HepG2 (cell line): ENCODE data around the gene MYOCOS. TPM values are rescaled to one million over a fixed set of nuclear protein-coding genes. Genes with fewer than 3 reads are reported as not detected.

ENCODE experiments used
- ATAC-seq: fragments of 200-7000 bp; cut with Tn5 transposase; 3 replicates; pipeline ENCODE4 v1.9.1; 2020; ENCODE audit warnings: mild to moderate bottlenecking, moderate library complexity
- BruUV-seq: library from RNA; stranded (reverse); fragments of 400-500 nt; replicated peaks from 2 replicates; lab custom pipeline; 2021; lab: Mats Ljungman, UMichigan
- CTCF ChIA-PET: fragments of 300-600 bp; formaldehyde crosslinking; extraction: SDS; loops from one replicate; lab custom pipeline; 2021; ENCODE audit warnings: low total read pairs, inconsistent platforms, low intra/inter-chr PET ratio; lab: Yijun Ruan, JAX
- POLR2A ChIA-PET: fragments of 350-600 bp; sonication (Branson Sonifier 250); formaldehyde crosslinking; loops from one replicate; lab custom pipeline; 2020; ENCODE audit warnings: antibody characterized with exemption, inconsistent platforms; lab: Yijun Ruan, JAX
- DNase-seq: peaks from one replicate; pipeline ENCODE4 v3.0.0-alpha.2; 2015; ENCODE audit warnings: low spot score
- FAIRE-seq: peaks from 3 replicates; lab custom pipeline; 2011; peaks lifted over from hg19 to GRCh38; lab: Jason Lieb, UNC
- H2AFZ ChIP-seq: one replicate; pipeline ENCODE4 v1.6.1; 2011; ENCODE audit warnings: low read length, inconsistent platforms
- H3K27ac ChIP-seq: fragments of 300-600 bp; 3 replicates; pipeline ENCODE4 v1.8.0; 2011; ENCODE audit warnings: mixed run types, mild to moderate bottlenecking, mixed read lengths, low read length, inconsistent platforms; ENCODE audit not compliant: insufficient read depth; ENCODE audit errors: extremely low read length
- H3K27me3 ChIP-seq, 2 experiments: fragments of 200-600 bp in 1 of 2; 2 replicates in 1 of 2; 3 replicates in 1 of 2; pipeline versions ENCODE4 v1.6.0 to v1.8.0; 2011; ENCODE audit warnings: low read length in 2 of 2, mild to moderate bottlenecking in 2 of 2, moderate library complexity in 2 of 2, inconsistent platforms in 1 of 2; ENCODE audit not compliant: insufficient read depth in 2 of 2, control insufficient read depth in 1 of 2
- H3K36me3 ChIP-seq, 2 experiments: fragments of 200-600 bp in 1 of 2; replicated peaks in 1 of 2; 2 replicates in 1 of 2; 3 replicates in 1 of 2; pipeline versions ENCODE4 v1.5.1 to v1.8.0; 2011; ENCODE audit warnings: low read length in 2 of 2, inconsistent platforms in 1 of 2; ENCODE audit not compliant: insufficient read depth in 2 of 2, control insufficient read depth in 1 of 2
- H3K4me1 ChIP-seq: 2 replicates; pipeline ENCODE4 v1.5.1; 2012; ENCODE audit warnings: low read length, inconsistent platforms; ENCODE audit not compliant: insufficient read depth
- H3K4me2 ChIP-seq: 2 replicates; pipeline ENCODE4 v1.6.0; 2011; ENCODE audit warnings: low read depth, low read length, inconsistent platforms
- H3K4me3 ChIP-seq, 3 experiments: fragments of 200-600 bp in 1 of 3; sonication (generic), shearing (Covaris generic) in 1 of 3; replicated peaks in 1 of 3; 2 replicates each; pipeline ENCODE4 v1.5.1; 2011 to 2016; ENCODE audit warnings: low read length in 3 of 3, inconsistent platforms in 2 of 3, low read depth in 2 of 3, mild to moderate bottlenecking in 2 of 3, control low read depth in 1 of 3, mixed read lengths in 1 of 3; ENCODE audit not compliant: insufficient read depth in 1 of 3
- H3K79me2 ChIP-seq: one replicate; pipeline ENCODE4 v1.6.1; 2011; ENCODE audit warnings: low read length, inconsistent platforms; ENCODE audit not compliant: insufficient read depth
- H3K9ac ChIP-seq: 2 replicates; pipeline ENCODE4 v1.6.0; 2011; ENCODE audit warnings: mild to moderate bottlenecking, low read depth, low read length, inconsistent platforms; ENCODE audit not compliant: insufficient read depth
- H3K9me3 ChIP-seq: 2 replicates; pipeline ENCODE4 v1.5.1; 2012; ENCODE audit warnings: mild to moderate bottlenecking, low read length
- H4K20me1 ChIP-seq: 2 replicates; pipeline ENCODE4 v1.6.0; 2011; ENCODE audit warnings: inconsistent platforms, mild to moderate bottlenecking, low read length, moderate library complexity; ENCODE audit not compliant: insufficient read depth
- PBX2 ChIP-seq: IDR thresholded peaks from 2 replicates; pipeline ENCODE4 v1.6.1; 2016; ENCODE audit warnings: control low read depth
- U2AF2 ChIP-seq: fragments of 200-400 bp; formaldehyde crosslinking; IDR thresholded peaks from 2 replicates; pipeline ENCODE4 v1.6.1; 2017; ENCODE audit warnings: low read depth, mild to moderate bottlenecking, low read length
- ZBTB3 ChIP-seq: sonication (generic); formaldehyde crosslinking; IDR thresholded peaks from 2 replicates; pipeline ENCODE4 v1.4.0; 2020; ENCODE audit warnings: low read depth, mild to moderate bottlenecking, moderate library complexity, missing genetic modification reagents, borderline replicate concordance
- ZNF232 ChIP-seq: sonication (generic); formaldehyde crosslinking; IDR thresholded peaks from 2 replicates; pipeline ENCODE4 v1.4.0; 2020; ENCODE audit warnings: missing genetic modification reagents, borderline replicate concordance
- ZNF713 ChIP-seq: sonication (generic); formaldehyde crosslinking; IDR thresholded peaks from 2 replicates; pipeline ENCODE4 v1.4.0; 2020; ENCODE audit warnings: mild to moderate bottlenecking, missing genetic modification reagents
- WGBS: methylation state at CpG from one replicate; pipeline ENCODE4 v1.1.6; 2017; ENCODE audit warnings: low lambda C conversion rate; 5-methylcytosine and 5-hydroxymethylcytosine counted together
- in situ Hi-C: cut with HindIII; loops from 2 replicates; pipeline ENCODE4 v1.10.0; 2017; ENCODE audit warnings: low pct_unique_long_range_greater_than_20kb; ENCODE audit not compliant: extremely low pct_ligation_motif_present
- intact Hi-C: fragments of 100-400 bp; cut with micrococcal nuclease; formaldehyde crosslinking; loops from one replicate; pipeline ENCODE4 v1.10.0; 2022; ENCODE audit not compliant: unreplicated experiment
- polyA plus RNA-seq, 8 experiments: library from polyadenylated mRNA; depleted of rRNA in 3 of 8; stranded (reverse) in 7 of 8; unstranded in 1 of 8; fragments of >200 nt; fragmentation: Illumina TruSeq in 4 of 8; extraction: Trizol in 4 of 8; gene quantifications; 2 replicates each; pipeline versions ENCODE4 v1.2.1 to v1.2.3, GENCODE V29; 2011 to 2016; ENCODE audit warnings: low read depth in 4 of 8, missing spikeins in 1 of 8, mixed read lengths in 1 of 8; ENCODE audit not compliant: insufficient read depth in 1 of 8
- total RNA-seq, 5 experiments: library from RNA; depleted of rRNA; stranded (reverse); fragments of >200 nt; fragmentation: Illumina TruSeq; extraction: Trizol; gene quantifications; 2 replicates each; pipeline ENCODE4 v1.2.3, GENCODE V29; 2016; ENCODE audit warnings: low read depth in 1 of 5
- TF ChIP-seq, protein P1 (sequence below): IDR thresholded peaks from 2 replicates; pipeline ENCODE4 v1.6.1; 2016; ENCODE audit warnings: missing biosample characterization, missing genetic modification reagents, low read depth
- TF ChIP-seq, protein P2 (sequence below): sonication (generic); formaldehyde crosslinking; IDR thresholded peaks from 2 replicates; pipeline ENCODE4 v1.4.0; 2020; ENCODE audit warnings: missing genetic modification reagents
- TF ChIP-seq, protein P3 (sequence below): IDR thresholded peaks from 2 replicates; pipeline ENCODE4 v1.6.1; 2016; ENCODE audit warnings: missing compliant biosample characterization, missing genetic modification reagents, borderline replicate concordance

Gene MYOCOS
- total and polyA plus RNA-seq, 2 of the 13 experiments (the other 11 are each of a cell fraction or from before 2014, with no cell fraction given): not detected

DNA sequence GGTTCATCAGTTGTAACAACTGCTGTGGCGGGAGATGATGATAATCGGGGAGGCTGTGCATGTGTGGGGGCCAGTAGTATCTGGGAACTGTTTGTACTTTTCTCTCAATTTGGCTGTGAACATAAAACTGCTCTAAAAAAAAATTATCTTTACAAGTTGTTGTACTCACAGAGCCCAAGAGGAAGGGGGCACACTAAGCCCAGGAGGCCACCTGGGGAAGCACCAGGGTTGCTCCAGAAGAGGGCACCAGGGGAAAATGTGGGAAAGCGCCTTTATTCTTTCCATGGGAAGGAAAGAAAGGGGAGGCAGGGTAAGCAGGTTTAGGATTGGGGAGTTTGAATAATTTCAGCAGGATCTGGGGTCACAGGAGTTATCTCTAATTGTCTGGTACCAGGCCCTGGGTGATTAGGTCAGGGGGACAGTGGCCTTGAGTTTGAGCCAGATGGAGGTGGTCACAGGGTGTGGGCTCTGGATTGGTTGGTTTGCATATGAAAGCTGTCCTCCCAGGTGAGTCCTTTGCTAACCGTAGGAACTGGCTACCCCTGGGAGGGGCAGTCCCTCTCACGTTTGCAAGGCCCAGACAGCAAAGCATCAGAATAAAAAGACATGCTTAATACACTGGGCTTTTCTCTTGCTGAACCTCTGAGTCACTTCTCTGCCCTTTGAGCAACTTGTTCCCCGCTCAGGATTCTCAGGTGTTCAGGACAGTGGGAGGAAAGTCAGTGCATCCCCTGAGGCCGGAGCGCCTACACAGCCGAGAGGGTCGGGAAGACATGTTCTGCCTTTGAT, 19.2 kb downstream of the MYOCOS start:
- 16% methylated on average over 8 of the region's 10 CpGs for WGBS
- POLR2A ChIA-PET: no interaction called here
- no peaks in the 10 kb centered on the region for H4K20me1 ChIP-seq
- H3K27me3 ChIP-seq: peaks cover 0 to 3% of the 10 kb centered on the region in 2 experiments; a peak in 1 of 5 replicates
- intact Hi-C loops (loop anchor here (10.0 kb wide), 1 partner anchor 144 kb away; the partner anchor contains the start of gene METTL13), in situ Hi-C loops (loop anchor here (10.0 kb wide), 2 partner anchors 74 to 344 kb away; no protein-coding TSS in a partner anchor)
- H3K9ac ChIP-seq: no peak overlapping the region
- no peaks in the 10 kb centered on the region for H3K9me3 ChIP-seq
- no peaks in the 10 kb centered on the region for H3K79me2 ChIP-seq
- no peak overlapping the region for H3K4me3 ChIP-seq
- no peak for FAIRE-seq
- no peak for DNase-seq
- CTCF ChIA-PET: no interaction called here
- no TSS peak for BruUV-seq
- H3K4me1 ChIP-seq: peaks cover 22% of the 10 kb centered on the region
- H3K27ac ChIP-seq: no peak overlapping the region
- no peaks in the 10 kb centered on the region for H3K36me3 ChIP-seq
- no peak overlapping the region for H3K4me2 ChIP-seq
- H2AFZ ChIP-seq: no peak overlapping the region
- TF ChIP-seq, protein P1, sequence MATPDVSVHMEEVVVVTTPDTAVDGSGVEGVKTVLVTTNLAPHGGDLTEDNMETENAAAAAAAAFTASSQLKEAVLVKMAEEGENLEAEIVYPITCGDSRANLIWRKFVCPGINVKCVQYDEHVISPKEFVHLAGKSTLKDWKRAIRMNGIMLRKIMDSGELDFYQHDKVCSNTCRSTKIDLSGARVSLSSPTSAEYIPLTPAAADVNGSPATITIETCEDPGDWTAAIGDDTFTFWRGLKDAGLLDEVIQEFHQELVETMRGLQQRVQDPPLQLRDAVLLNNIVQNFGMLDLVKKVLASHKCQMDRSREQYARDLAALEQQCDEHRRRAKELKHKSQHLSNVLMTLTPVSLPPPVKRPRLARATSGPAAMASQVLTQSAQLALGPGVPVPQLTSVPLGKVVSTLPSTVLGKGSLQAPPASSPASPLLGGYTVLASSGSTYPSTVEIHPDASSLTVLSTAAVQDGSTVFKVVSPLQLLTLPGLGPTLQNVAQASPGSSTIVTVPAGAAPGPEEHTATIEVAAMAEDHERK (CRISPR knock-in tag): no peak
- TF ChIP-seq, protein P2, sequence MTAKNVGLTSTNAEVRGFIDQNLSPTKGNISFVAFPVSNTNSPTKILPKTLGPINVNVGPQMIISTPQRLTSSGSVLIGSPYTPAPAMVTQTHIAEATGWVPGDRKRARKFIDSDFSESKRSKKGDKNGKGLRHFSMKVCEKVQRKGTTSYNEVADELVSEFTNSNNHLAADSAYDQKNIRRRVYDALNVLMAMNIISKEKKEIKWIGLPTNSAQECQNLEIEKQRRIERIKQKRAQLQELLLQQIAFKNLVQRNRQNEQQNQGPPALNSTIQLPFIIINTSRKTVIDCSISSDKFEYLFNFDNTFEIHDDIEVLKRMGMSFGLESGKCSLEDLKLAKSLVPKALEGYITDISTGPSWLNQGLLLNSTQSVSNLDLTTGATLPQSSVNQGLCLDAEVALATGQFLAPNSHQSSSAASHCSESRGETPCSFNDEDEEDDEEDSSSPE: no peak
- no peak for TF ChIP-seq U2AF2
- no peak for TF ChIP-seq ZNF232 (CRISPR knock-in tag)
- TF ChIP-seq PBX2 (CRISPR knock-in tag): no peak
- TF ChIP-seq ZNF713 (CRISPR knock-in tag): no peak
- TF ChIP-seq, protein P3, sequence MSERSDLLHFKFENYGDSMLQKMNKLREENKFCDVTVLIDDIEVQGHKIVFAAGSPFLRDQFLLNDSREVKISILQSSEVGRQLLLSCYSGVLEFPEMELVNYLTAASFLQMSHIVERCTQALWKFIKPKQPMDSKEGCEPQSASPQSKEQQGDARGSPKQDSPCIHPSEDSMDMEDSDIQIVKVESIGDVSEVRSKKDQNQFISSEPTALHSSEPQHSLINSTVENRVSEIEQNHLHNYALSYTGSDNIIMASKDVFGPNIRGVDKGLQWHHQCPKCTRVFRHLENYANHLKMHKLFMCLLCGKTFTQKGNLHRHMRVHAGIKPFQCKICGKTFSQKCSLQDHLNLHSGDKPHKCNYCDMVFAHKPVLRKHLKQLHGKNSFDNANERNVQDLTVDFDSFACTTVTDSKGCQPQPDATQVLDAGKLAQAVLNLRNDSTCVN (CRISPR knock-in tag): no peak
- no peak for TF ChIP-seq ZBTB3 (CRISPR knock-in tag)
- ATAC-seq: no peak
